CD4-positive, CD25-positive, alpha-beta regulatory T cell (primary cell): Measurements from ENCODE around the gene GMPR. TPM values are rescaled to one million over a fixed set of nuclear protein-coding genes. Genes with fewer than 3 reads are reported as not detected.

Source experiments
- ATAC-seq, 2 donors: fragments of 150-1000 bp; cut with Tn5 transposase; one replicate each; pipeline ENCODE4 v1.10.0; 2021; ENCODE audit warnings: low read depth in 2 of 2, moderate number of reproducible peaks in 2 of 2, moderate library complexity in 1 of 2
- DNase-seq, 3 donors: peaks; one replicate each; pipeline versions ENCODE4 v3.0.0 to v3.0.0-alpha.2; 2012 to 2022; ENCODE audit warnings: mixed read lengths in 1 of 3
- H3K27ac ChIP-seq: one replicate; pipeline ENCODE4 v1.7.0; 2013; ENCODE audit warnings: mild to moderate bottlenecking, low read length; ENCODE audit not compliant: insufficient read depth, poor library complexity, severe bottlenecking
- H3K27me3 ChIP-seq: one replicate; pipeline ENCODE4 v1.7.0; 2013; ENCODE audit warnings: low read length; ENCODE audit not compliant: control insufficient read depth, insufficient read depth
- H3K36me3 ChIP-seq: one replicate; pipeline ENCODE4 v1.7.0; 2013; ENCODE audit warnings: mild to moderate bottlenecking, low read length, moderate library complexity; ENCODE audit not compliant: control insufficient read depth, insufficient read depth
- H3K4me1 ChIP-seq: 2 replicates; pipeline ENCODE4 v1.7.0; 2013; ENCODE audit warnings: mild to moderate bottlenecking, low read length; ENCODE audit not compliant: insufficient read depth, control insufficient read depth, poor library complexity, severe bottlenecking
- H3K4me3 ChIP-seq: one replicate; pipeline ENCODE4 v1.7.0; 2013; ENCODE audit warnings: low read depth, mild to moderate bottlenecking, low read length, moderate library complexity
- H3K9me3 ChIP-seq, 2 experiments: 1 replicate in 1 of 2; 2 replicates in 1 of 2; pipeline ENCODE4 v1.7.0; 2013; ENCODE audit warnings: low read length in 2 of 2, mild to moderate bottlenecking in 1 of 2, moderate library complexity in 1 of 2; ENCODE audit not compliant: control insufficient read depth in 2 of 2
- H3K27ac Mint-ChIP-seq, 3 donors: one replicate each; pipeline ENCODE4 v1.8.0; 2020 to 2022; ENCODE audit warnings: mild to moderate bottlenecking in 3 of 3, mixed read lengths in 3 of 3, moderate library complexity in 2 of 3
- H3K27me3 Mint-ChIP-seq: one replicate; pipeline ENCODE4 v1.8.0; 2022; ENCODE audit warnings: mild to moderate bottlenecking, mixed read lengths
- H3K36me3 Mint-ChIP-seq: one replicate; pipeline ENCODE4 v1.8.0; 2020; ENCODE audit warnings: mixed read lengths
- H3K4me1 Mint-ChIP-seq, 4 donors: one replicate each; pipeline ENCODE4 v1.8.0; 2020 to 2022; ENCODE audit warnings: mixed read lengths in 4 of 4, mild to moderate bottlenecking in 1 of 4
- H3K4me3 Mint-ChIP-seq, 4 donors: one replicate each; pipeline ENCODE4 v1.8.0; 2020 to 2022; ENCODE audit warnings: mild to moderate bottlenecking in 4 of 4, mixed read lengths in 4 of 4, moderate library complexity in 3 of 4
- H3K9me3 Mint-ChIP-seq, 7 donors: one replicate each; pipeline ENCODE4 v1.8.0; 2020 to 2022; ENCODE audit warnings: mixed read lengths in 7 of 7, mild to moderate bottlenecking in 3 of 7, moderate library complexity in 2 of 7
- polyA plus RNA-seq, 4 donors: library from polyadenylated mRNA; unstranded; fragments of 300-500 nt; fragmentation: Illumina TruSeq; gene quantifications; one replicate each; pipeline ENCODE4 v1.2.3, GENCODE V29; 2021
- total RNA-seq: library from RNA; stranded (reverse); gene quantifications from one replicate; pipeline ENCODE4 v1.2.3, GENCODE V29; 2022

The GMPR gene
- total and polyA plus RNA-seq, 5 donors from 2014 or later = 1.3 to 1.8 TPM; not detected in 3

DNA sequence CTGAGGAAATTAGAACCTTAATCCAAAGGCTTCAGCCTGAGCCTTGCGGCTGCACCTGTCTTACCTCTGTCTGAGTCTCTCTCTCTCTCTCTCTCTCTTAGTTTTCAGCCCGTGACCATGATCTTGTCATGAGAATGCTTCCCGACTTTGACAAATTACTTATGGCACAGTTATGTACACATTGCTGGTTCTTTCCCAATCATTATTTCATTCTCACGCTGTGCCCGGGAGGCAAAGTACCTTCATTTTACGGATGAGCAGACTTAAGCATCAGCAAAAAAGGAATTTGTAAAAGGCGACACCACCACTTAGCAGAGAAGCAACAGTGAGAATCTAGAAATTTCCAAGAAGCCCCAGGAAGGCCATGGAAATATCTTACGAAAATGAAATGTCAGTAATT is 54.6 kb downstream of the GMPR start:
- H3K36me3 ChIP-seq = no peaks in the 10 kb centered on the region
- Mint-ChIP-seq H3K36me3 (no peaks in the 10 kb centered on the region), H3K4me3 (no peak overlapping the region), H3K9me3 (no peaks in the 10 kb centered on the region), H3K4me1 (no peaks in the 10 kb centered on the region), H3K27ac (no peak overlapping the region), H3K27me3 (peaks cover 11% of the 10 kb centered on the region)
- no peak for DNase-seq
- peaks cover 2% of the 10 kb centered on the region for H3K27me3 ChIP-seq
- no peak for ATAC-seq
- H3K4me3 ChIP-seq = no peak overlapping the region
- no peak overlapping the region for H3K27ac ChIP-seq
- no peaks in the 10 kb centered on the region for H3K4me1 ChIP-seq
- H3K9me3 ChIP-seq = no peaks in the 10 kb centered on the region

DNA sequence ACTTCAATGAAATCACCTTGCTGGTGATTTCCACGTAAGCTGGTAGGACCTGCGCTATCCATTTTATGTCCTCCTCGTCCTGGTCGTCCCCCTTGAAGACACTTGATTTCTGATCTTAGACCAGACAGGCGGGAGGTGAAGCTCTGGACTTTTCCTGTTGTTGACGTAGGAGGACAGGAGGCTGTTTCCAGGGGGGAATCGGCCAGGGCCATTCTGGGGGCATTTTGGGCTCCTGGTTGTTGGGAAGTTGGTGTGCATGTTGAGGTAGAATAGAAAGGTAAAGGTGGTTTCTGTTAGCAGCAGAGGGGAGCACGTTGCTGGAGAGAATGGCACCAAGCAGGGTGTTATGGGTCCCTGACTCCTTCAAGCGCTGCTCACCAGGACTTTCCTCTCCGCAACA is 56.0 kb downstream of the GMPR start:
- Mint-ChIP-seq H3K36me3 (no peaks in the 10 kb centered on the region), H3K27me3 (peaks cover 8% of the 10 kb centered on the region), H3K4me1 (no peaks in the 10 kb centered on the region), H3K27ac (peak overlapping the region in 1 of 3 donors; percentile 8), H3K4me3 (no peak overlapping the region), H3K9me3 (no peaks in the 10 kb centered on the region)
- H3K4me1 ChIP-seq = no peaks in the 10 kb centered on the region
- no peaks in the 10 kb centered on the region for H3K36me3 ChIP-seq
- H3K4me3 ChIP-seq = no peak overlapping the region
- DNase-seq = no peak
- no peaks in the 10 kb centered on the region for H3K9me3 ChIP-seq
- H3K27ac ChIP-seq = no peak overlapping the region
- peaks cover 2% of the 10 kb centered on the region for H3K27me3 ChIP-seq
- ATAC-seq = no peak

DNA sequence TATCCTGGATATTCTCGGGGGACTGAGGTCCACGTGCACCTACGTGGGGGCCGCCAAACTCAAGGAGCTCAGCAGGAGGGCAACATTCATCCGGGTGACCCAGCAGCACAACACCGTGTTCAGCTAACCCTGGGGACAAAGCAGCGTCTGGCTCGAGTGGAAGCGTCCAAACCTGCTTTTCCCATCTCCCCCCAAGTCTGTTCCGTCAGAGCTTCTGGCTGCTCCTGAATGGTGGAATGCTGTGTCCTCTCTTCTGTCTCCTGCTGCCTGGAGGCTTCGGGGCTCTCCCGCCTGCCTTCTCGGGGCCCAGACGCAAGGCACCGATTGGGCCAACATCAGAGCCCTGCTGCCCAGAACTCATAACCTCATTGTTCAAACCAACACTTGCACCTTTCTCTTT is 56.7 kb downstream of the GMPR start:
- Histone ChIP-seq H3K9me3 (no peaks in the 10 kb centered on the region), H3K36me3 (peaks cover 5% of the 10 kb centered on the region), H3K27me3 (peaks cover 2% of the 10 kb centered on the region), H3K4me1 (no peaks in the 10 kb centered on the region), H3K27ac (no peak overlapping the region), H3K4me3 (no peak overlapping the region)
- no peak for ATAC-seq
- Mint-ChIP-seq H3K27ac (no peak overlapping the region), H3K4me3 (no peak overlapping the region), H3K36me3 (no peaks in the 10 kb centered on the region), H3K4me1 (peaks cover 0 to 2% (median 0%) of the 10 kb centered on the region in 4 donors), H3K9me3 (no peaks in the 10 kb centered on the region), H3K27me3 (peaks cover 3% of the 10 kb centered on the region)
- DNase-seq = no peak

DNA sequence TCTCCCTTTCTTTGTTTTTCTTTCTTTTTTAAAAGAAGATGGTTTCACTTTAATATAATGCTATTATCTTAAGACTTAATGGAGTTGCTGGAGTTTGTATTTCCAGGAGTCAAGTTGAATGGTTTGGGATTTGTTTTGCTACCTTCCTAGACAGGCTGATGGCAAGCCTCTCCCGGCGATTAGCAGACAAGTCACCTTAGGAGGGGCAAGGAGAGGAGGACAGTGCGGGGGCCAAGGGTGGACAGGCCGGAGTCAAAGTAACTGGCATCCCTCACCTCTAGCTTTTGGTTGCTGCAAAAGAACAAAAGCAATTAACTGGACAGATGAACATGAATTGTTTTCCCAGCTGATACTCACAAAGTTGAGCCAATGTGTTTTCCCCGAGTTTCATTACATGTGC is 57.1 kb downstream of the GMPR start:
- Mint-ChIP-seq H3K27me3 (no peaks in the 10 kb centered on the region), H3K9me3 (no peaks in the 10 kb centered on the region), H3K36me3 (no peaks in the 10 kb centered on the region), H3K4me1 (peaks cover 0 to 2% (median 0%) of the 10 kb centered on the region in 4 donors), H3K4me3 (no peak overlapping the region), H3K27ac (no peak overlapping the region)
- Histone ChIP-seq H3K9me3 (no peaks in the 10 kb centered on the region), H3K4me1 (no peaks in the 10 kb centered on the region), H3K27me3 (peaks cover 2% of the 10 kb centered on the region), H3K27ac (no peak overlapping the region), H3K36me3 (peaks cover 5% of the 10 kb centered on the region), H3K4me3 (no peak overlapping the region)
- ATAC-seq (no peak), DNase-seq (no peak)

DNA sequence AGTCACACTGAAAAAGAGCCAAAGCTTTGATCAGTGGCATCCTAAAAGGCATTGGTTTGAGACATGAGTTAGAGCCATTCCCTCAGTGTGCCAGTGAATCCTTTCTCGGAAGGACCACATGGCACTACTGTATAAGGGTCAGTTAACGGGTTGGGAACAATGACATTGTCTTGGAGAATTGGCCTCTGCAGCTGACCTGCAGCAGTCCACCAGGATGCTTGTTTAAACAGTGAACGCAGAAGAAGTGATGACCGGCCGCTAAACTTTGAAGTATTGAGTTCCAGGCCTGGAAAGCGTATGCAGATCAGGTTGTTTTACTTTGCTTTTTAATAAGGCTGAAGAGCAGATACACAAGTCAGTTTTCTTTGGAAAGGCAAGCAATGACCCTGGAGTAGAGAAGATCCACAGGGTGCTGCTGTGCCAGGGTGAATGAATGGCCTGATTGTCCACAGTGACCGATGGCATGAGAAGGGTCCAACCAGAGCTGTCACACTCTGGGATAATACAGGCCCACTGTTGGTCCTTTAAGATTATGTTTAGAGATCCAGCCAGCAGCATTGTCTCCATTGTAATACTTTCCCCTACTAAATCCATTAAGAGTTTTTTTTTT is 57.8 kb downstream of the GMPR start:
- Histone ChIP-seq H3K27ac (no peak overlapping the region), H3K4me1 (no peaks in the 10 kb centered on the region), H3K4me3 (no peak overlapping the region), H3K36me3 (peaks cover 7% of the 10 kb centered on the region), H3K27me3 (peaks cover 2% of the 10 kb centered on the region), H3K9me3 (no peaks in the 10 kb centered on the region)
- Mint-ChIP-seq H3K9me3 (no peaks in the 10 kb centered on the region), H3K27ac (no peak overlapping the region), H3K4me3 (no peak overlapping the region), H3K4me1 (peaks cover 0 to 2% (median 0%) of the 10 kb centered on the region in 4 donors), H3K27me3 (no peaks in the 10 kb centered on the region), H3K36me3 (peaks cover 3% of the 10 kb centered on the region)
- DNase-seq (no peak), ATAC-seq (no peak)

DNA sequence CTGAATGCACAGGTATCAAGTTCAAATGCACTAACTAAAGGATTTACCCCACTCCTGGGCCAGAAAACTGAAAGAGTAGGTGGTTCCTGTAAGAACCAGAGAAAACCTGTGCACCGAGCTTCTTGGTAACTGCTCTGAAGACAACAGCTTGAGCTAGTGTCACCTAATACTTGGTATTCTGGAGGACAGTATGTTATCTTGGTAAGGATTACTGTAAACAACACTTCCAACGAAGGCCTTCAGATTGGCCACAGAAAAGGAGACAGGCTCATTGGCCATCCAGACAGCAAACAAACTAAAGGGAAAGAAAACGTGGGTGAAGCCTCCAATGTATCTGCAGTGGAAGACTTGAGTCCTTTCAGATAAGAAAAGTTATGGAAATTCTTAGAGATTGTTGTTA is 61.5 kb downstream of the GMPR start:
- H3K4me1 ChIP-seq = no peaks in the 10 kb centered on the region
- no peak overlapping the region for H3K27ac ChIP-seq
- no peaks in the 10 kb centered on the region for H3K9me3 ChIP-seq
- peaks cover 16% of the 10 kb centered on the region for H3K36me3 Mint-ChIP-seq
- H3K27me3 ChIP-seq = no peaks in the 10 kb centered on the region
- H3K27me3 Mint-ChIP-seq = no peaks in the 10 kb centered on the region
- no peak overlapping the region for H3K4me3 ChIP-seq
- no peak for ATAC-seq
- no peak for DNase-seq
- H3K9me3 Mint-ChIP-seq = no peaks in the 10 kb centered on the region
- peak overlapping the region in 1 of 3 donors; percentile 38 for H3K27ac Mint-ChIP-seq
- H3K36me3 ChIP-seq = peaks cover 39% of the 10 kb centered on the region
- no peak overlapping the region for H3K4me3 Mint-ChIP-seq
- H3K4me1 Mint-ChIP-seq = peaks cover 0 to 2% (median 0%) of the 10 kb centered on the region in 4 donors

DNA sequence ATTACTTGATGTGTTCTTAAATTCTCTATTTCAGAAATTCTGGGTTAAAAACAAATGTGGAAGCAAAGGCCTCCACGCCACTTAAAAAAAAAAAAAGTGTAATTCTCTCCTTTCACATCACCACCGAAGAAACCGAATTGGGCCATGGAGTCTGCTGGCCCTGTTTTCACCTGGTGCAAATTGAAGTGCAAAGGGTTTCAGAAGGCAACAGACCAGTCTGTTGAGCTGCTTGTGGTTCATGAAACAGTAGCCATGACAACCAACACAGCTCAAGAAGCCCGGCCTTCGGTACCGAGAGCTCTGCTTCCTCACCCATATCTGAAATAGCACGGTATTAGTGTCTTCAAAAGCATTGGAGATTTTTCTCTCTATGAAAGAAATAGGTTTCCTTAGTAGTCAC is 63.1 kb downstream of the GMPR start:
- no peaks in the 10 kb centered on the region for H3K9me3 Mint-ChIP-seq
- H3K4me3 Mint-ChIP-seq = no peak overlapping the region
- peaks cover 0 to 2% (median 0%) of the 10 kb centered on the region in 4 donors for H3K4me1 Mint-ChIP-seq
- no peaks in the 10 kb centered on the region for H3K4me1 ChIP-seq
- H3K36me3 Mint-ChIP-seq = peaks cover 24% of the 10 kb centered on the region
- no peak overlapping the region for H3K27ac ChIP-seq
- H3K27ac Mint-ChIP-seq = no peak overlapping the region
- peaks cover 54% of the 10 kb centered on the region for H3K36me3 ChIP-seq
- H3K27me3 Mint-ChIP-seq = no peaks in the 10 kb centered on the region
- no peak overlapping the region for H3K4me3 ChIP-seq
- no peak for ATAC-seq
- DNase-seq = no peak
- no peaks in the 10 kb centered on the region for H3K9me3 ChIP-seq
- H3K27me3 ChIP-seq = no peaks in the 10 kb centered on the region
